Stimulated activated naive CD8-positive, alpha-beta T cell treated with anti-CD3 and anti-CD28 coated beads, Interleukin-15, Interleukin-2, amounts not matched to agents 100 ng/mL and 50 ng/mL, for 24 hours (primary cell): ENCODE data around the gene FAM47E.

Experiments used
- H3K27ac Mint-ChIP-seq: one replicate; pipeline ENCODE4 v1.8.0; 2021; ENCODE audit warnings: mild to moderate bottlenecking, mixed read lengths
- H3K27me3 Mint-ChIP-seq: one replicate; pipeline ENCODE4 v1.8.0; 2021; ENCODE audit warnings: mixed read lengths
- H3K36me3 Mint-ChIP-seq: one replicate; pipeline ENCODE4 v1.8.0; 2021; ENCODE audit warnings: low read depth, mixed read lengths
- H3K4me1 Mint-ChIP-seq: one replicate; pipeline ENCODE4 v1.8.0; 2021; ENCODE audit warnings: low read depth, mixed read lengths
- H3K4me3 Mint-ChIP-seq: one replicate; pipeline ENCODE4 v1.8.0; 2021; ENCODE audit warnings: mild to moderate bottlenecking, mixed read lengths
- H3K9me3 Mint-ChIP-seq: one replicate; pipeline ENCODE4 v1.8.0; 2021; ENCODE audit warnings: mixed read lengths

The FAM47E gene

GRCh38 chr4:76309939-76310550 is 58.5 kb downstream of the FAM47E start:
- Mint-ChIP-seq H3K4me1 (peaks cover 9% of the 10 kb centered on the region), H3K27ac (no peak overlapping the region), H3K9me3 (peaks cover under 1% of the 10 kb centered on the region), H3K4me3 (no peak overlapping the region), H3K27me3 (peaks cover 12% of the 10 kb centered on the region), H3K36me3 (no peaks in the 10 kb centered on the region)

GRCh38 chr4:76310683-76311082 is 59.2 kb downstream of the FAM47E start:
- peaks cover 2% of the 10 kb centered on the region for H3K4me1 Mint-ChIP-seq
- H3K27me3 Mint-ChIP-seq: peaks cover 6% of the 10 kb centered on the region
- no peaks in the 10 kb centered on the region for H3K36me3 Mint-ChIP-seq
- no peak overlapping the region for H3K27ac Mint-ChIP-seq
- H3K9me3 Mint-ChIP-seq: peaks cover 5% of the 10 kb centered on the region
- H3K4me3 Mint-ChIP-seq: no peak overlapping the region

GRCh38 chr4:76311896-76312331 is 60.4 kb downstream of the FAM47E start:
- H3K36me3 Mint-ChIP-seq: peaks cover 4% of the 10 kb centered on the region
- peaks cover 13% of the 10 kb centered on the region for H3K27me3 Mint-ChIP-seq
- peaks cover 15% of the 10 kb centered on the region for H3K9me3 Mint-ChIP-seq
- no peaks in the 10 kb centered on the region for H3K4me1 Mint-ChIP-seq
- H3K4me3 Mint-ChIP-seq: no peak overlapping the region
- H3K27ac Mint-ChIP-seq: no peak overlapping the region

GRCh38 chr4:76312457-76312856 is 60.9 kb downstream of the FAM47E start:
- Mint-ChIP-seq H3K4me1 (no peaks in the 10 kb centered on the region), H3K36me3 (peaks cover 4% of the 10 kb centered on the region), H3K27ac (no peak overlapping the region), H3K9me3 (peaks cover 18% of the 10 kb centered on the region), H3K4me3 (no peak overlapping the region), H3K27me3 (peaks cover 14% of the 10 kb centered on the region)

GRCh38 chr4:76313547-76313946 is 62.0 kb downstream of the FAM47E start:
- Mint-ChIP-seq H3K9me3 (peaks cover 18% of the 10 kb centered on the region), H3K27ac (no peak overlapping the region), H3K27me3 (peaks cover 21% of the 10 kb centered on the region), H3K4me3 (no peak overlapping the region), H3K36me3 (peaks cover 4% of the 10 kb centered on the region), H3K4me1 (no peaks in the 10 kb centered on the region)

GRCh38 chr4:76315267-76315918 is 63.9 kb downstream of the FAM47E start:
- Mint-ChIP-seq H3K4me1 (no peaks in the 10 kb centered on the region), H3K27me3 (peaks cover 20% of the 10 kb centered on the region), H3K4me3 (no peak overlapping the region), H3K27ac (no peak overlapping the region), H3K36me3 (peaks cover 4% of the 10 kb centered on the region), H3K9me3 (peaks cover 22% of the 10 kb centered on the region)

- Mint-ChIP-seq H3K36me3 (peaks cover 4% of the 10 kb centered on the region), H3K4me3 (no peak overlapping the region), H3K27ac (no peak overlapping the region), H3K9me3 (peaks cover 22% of the 10 kb centered on the region), H3K4me1 (no peaks in the 10 kb centered on the region), H3K27me3 (peaks cover 20% of the 10 kb centered on the region)
Measured at GRCh38 chr4:76316131-76316530, 64.6 kb downstream of the FAM47E start.

GRCh38 chr4:76322236-76322635 is 70.7 kb downstream of the FAM47E start:
- H3K4me1 Mint-ChIP-seq: no peaks in the 10 kb centered on the region
- H3K9me3 Mint-ChIP-seq: peaks cover 17% of the 10 kb centered on the region
- H3K27me3 Mint-ChIP-seq: peaks cover 10% of the 10 kb centered on the region
- H3K27ac Mint-ChIP-seq: no peak overlapping the region
- H3K36me3 Mint-ChIP-seq: no peaks in the 10 kb centered on the region
- no peak overlapping the region for H3K4me3 Mint-ChIP-seq

- no peaks in the 10 kb centered on the region for H3K4me1 Mint-ChIP-seq
- H3K36me3 Mint-ChIP-seq: no peaks in the 10 kb centered on the region
- H3K27ac Mint-ChIP-seq: no peak overlapping the region
- H3K9me3 Mint-ChIP-seq: peaks cover 21% of the 10 kb centered on the region
- no peaks in the 10 kb centered on the region for H3K27me3 Mint-ChIP-seq
- H3K4me3 Mint-ChIP-seq: no peak overlapping the region
Measured at GRCh38 chr4:76325072-76325471, 73.6 kb downstream of the FAM47E start.

- H3K4me1 Mint-ChIP-seq: no peaks in the 10 kb centered on the region
- no peak overlapping the region for H3K4me3 Mint-ChIP-seq
- H3K27ac Mint-ChIP-seq: no peak overlapping the region
- H3K27me3 Mint-ChIP-seq: no peaks in the 10 kb centered on the region
- H3K9me3 Mint-ChIP-seq: peaks cover 21% of the 10 kb centered on the region
- no peaks in the 10 kb centered on the region for H3K36me3 Mint-ChIP-seq
Measured at GRCh38 chr4:76326515-76326914, 75.0 kb downstream of the FAM47E start.
